Measurements from ENCODE around the gene TUBGCP3. TPM values are rescaled to one million over a fixed set of nuclear protein-coding genes. Genes with fewer than 3 reads are reported as not detected.

TUBGCP3 gene
- total and polyA plus RNA-seq, 9 of the 15 experiments (the other 6 are each of a cell fraction or from before 2014, with no cell fraction given): 3.0 to 24.8 (median 15.2) TPM

- TF ChIP-seq, protein P1, sequence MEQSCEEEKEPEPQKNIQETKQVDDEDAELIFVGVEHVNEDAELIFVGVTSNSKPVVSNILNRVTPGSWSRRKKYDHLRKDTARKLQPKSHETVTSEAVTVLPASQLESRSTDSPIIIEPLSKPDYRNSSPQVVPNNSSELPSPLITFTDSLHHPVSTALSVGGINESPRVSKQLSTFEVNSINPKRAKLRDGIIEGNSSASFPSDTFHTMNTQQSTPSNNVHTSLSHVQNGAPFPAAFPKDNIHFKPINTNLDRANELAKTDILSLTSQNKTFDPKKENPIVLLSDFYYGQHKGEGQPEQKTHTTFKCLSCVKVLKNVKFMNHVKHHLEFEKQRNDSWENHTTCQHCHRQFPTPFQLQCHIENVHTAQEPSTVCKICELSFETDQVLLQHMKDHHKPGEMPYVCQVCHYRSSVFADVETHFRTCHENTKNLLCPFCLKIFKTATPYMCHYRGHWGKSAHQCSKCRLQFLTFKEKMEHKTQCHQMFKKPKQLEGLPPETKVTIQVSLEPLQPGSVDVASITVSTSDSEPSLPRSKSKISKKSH (CRISPR knock-in tag; IDR thresholded peaks at IDR 0.05): no peak
- TF ChIP-seq BCOR (IDR thresholded peaks at IDR 0.05): peak; percentile 71
- no peak for TF ChIP-seq GTF2A2 (tag; IDR thresholded peaks at IDR 0.05)
- no peak for TF ChIP-seq ZNF668 (CRISPR knock-in tag; IDR thresholded peaks at IDR 0.05)
- TF ChIP-seq PTBP1 (IDR thresholded peaks at IDR 0.05; ENCODE audit: low read depth, low read length): no peak
- no peak for TF ChIP-seq TOE1 (IDR thresholded peaks at IDR 0.05; ENCODE audit: borderline replicate concordance)
- no peak for TF ChIP-seq TOE1 (CRISPR knock-in tag; IDR thresholded peaks at IDR 0.05; ENCODE audit: borderline replicate concordance, low read depth)
- TF ChIP-seq RBM25 (IDR thresholded peaks at IDR 0.05; ENCODE audit: low read depth, low read length, severe bottlenecking): peak; percentile 89
- TF ChIP-seq, protein P2, sequence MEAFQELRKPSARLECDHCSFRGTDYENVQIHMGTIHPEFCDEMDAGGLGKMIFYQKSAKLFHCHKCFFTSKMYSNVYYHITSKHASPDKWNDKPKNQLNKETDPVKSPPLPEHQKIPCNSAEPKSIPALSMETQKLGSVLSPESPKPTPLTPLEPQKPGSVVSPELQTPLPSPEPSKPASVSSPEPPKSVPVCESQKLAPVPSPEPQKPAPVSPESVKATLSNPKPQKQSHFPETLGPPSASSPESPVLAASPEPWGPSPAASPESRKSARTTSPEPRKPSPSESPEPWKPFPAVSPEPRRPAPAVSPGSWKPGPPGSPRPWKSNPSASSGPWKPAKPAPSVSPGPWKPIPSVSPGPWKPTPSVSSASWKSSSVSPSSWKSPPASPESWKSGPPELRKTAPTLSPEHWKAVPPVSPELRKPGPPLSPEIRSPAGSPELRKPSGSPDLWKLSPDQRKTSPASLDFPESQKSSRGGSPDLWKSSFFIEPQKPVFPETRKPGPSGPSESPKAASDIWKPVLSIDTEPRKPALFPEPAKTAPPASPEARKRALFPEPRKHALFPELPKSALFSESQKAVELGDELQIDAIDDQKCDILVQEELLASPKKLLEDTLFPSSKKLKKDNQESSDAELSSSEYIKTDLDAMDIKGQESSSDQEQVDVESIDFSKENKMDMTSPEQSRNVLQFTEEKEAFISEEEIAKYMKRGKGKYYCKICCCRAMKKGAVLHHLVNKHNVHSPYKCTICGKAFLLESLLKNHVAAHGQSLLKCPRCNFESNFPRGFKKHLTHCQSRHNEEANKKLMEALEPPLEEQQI (IDR thresholded peaks at IDR 0.05): no peak
Measured at GRCh38 chr13:112605531-112605990, 17.6 kb upstream of the TUBGCP3 start (continued).
